HG03558 (cell line): Measurements from ENCODE around the gene NALF2.

Experiments used
- ATAC-seq: cut with Tn5 transposase; IDR thresholded peaks from one replicate; pipeline ENCODE4 v1.9.1; 2021; ENCODE audit warnings: moderate number of reproducible peaks; ENCODE audit not compliant: unreplicated experiment; ENCODE audit errors: extremely low read depth

NALF2 gene

DNA sequence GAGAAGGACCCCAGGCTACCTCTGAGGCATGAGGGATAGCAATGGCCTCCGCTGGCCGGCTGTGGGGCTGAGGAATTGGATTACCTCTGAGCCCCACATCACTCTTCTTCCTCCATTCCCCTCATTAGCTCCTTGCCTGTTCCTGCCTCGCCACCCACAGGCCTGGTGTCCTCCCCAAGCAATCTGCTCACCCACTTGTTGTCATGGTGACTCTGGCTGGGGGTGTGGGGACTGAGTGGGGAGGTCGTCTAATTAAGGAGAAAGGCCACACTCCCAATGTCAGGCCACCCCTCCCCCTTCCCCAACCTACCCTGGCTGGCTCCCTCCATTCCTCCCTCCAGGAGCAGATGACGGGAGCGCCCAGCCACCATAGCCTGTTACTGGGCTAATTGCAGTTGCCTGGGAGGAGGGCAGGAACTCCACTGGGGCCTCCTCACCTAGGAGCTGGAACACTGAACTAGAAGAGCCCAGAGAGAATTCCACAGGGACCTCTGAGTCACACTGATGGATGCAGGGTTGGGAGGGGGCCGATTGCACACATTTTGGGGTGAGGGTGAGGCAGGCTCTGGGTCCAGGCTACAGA, 20.7 kb downstream of the NALF2 start:
- no peak for ATAC-seq

DNA sequence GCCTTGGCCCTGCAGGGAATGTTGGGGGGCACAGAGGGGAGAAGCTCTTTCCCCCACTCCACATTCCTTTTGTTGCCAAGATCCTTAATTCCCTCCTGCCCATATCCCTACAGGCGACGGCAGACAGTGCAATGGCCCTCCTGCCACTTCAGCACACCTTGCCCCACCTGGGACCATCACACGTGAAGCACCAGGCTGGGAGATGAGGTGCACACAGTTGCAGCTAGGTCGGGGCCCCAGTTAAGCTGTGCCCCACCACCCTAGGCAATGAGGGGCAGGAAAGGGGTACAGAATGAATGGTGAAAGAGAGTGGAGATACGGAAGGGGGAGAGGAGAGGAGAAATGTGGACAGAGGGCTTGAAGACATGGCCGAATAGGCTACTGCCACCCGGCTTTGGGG, 26.2 kb downstream of the NALF2 start:
- ATAC-seq: no peak

DNA sequence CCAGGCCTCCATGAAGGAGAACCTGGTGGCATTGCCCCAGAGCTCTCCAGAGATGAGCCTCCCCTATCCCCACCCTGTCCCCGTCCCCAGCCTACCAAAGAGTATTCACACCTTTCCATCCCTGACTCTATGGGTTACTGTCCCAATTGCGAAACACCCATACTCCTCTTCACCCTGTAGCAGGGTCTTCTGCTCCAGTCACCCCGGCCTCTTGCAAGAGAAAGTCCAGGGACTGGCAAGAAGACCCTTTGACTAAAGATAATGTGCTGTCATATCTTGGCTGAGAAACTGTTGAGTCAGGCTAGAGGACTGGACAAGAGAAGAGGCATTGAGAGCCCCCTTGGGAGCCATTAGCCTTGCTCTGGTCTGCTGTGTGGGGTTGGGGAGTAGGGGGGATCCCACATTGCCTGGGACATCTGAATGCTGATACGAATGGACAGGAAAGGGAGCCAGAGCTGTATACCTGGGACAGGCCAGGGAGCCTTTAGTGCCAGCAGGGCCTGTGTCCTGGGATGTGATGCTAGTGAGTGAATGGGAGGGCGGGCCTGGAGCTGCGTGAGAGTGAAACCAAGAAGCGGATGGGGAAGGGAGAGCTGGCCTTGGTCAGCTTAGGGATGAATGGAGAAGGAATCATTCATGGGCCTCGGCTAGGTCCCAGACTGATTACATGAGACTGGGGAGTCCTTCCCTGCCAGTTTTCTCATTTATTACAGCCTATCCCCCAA, 27.1 kb downstream of the NALF2 start:
- ATAC-seq: no peak

DNA sequence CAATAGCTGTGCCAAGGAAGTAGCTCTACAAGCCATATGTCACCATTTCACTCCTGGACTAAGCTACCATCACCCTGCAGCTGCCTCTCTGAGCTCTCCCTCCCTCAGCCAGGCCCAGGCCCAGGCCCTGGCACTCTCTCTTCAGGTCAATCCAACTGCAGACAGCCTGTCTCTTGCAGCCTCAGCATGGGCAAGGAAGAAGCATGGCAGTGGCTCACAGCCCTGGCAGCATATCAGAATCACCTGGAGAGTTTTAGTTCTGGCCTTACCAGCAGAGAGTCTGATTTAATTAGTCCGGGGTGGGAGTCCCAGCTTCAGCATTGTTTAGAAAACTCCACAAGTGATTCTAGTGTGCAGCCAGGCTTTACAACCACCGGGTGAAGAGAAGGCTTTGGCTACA, 31.5 kb downstream of the NALF2 start:
- no peak for ATAC-seq

DNA sequence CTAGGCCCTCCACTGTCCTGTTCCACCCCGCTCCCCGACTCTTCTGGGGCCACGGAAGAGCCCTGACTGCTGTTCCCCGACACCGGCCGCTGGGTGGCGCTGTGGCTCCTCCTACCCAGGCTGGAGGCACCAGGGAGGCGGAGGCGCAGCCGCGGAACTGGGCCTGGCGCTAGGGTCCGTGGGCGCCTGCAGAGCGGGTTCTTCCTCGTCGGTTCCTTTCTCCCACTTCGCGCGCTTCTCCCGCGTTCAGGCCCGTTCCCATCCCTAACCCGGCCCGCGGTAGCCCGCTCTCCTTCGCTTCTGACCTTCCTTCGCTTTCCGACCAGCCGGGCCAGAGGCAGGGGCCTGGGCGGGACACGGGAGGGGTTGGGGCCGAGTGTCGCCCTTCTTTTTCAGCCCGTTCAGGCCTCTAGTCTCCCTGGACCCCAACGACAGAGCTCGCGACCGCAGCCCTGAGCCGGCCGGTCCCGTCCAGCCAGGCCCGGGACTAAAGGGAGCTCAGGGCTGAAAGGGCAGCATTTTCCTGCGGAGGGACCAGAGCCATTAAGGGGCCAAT, 34.3 kb downstream of the NALF2 start:
- no peak for ATAC-seq

DNA sequence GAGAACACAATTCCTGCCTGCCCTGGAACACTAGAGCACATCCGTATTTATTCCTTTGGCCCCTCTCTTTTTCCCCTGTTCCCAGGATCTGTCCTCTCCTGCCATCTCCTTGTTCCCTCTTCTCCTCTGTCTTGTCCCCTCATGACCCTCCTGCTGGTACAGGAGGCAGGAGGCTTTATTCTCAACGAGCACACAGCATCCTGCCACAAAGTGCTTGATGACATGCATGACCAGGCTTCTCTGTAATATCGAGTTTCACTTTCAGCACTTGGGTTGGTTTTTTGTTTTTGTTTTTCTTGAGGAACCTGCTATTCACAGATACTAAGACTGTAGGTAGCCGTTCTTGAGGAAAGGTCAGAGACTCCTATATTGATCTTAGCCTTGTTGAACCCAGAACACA, 35.3 kb downstream of the NALF2 start:
- ATAC-seq: no peak

DNA sequence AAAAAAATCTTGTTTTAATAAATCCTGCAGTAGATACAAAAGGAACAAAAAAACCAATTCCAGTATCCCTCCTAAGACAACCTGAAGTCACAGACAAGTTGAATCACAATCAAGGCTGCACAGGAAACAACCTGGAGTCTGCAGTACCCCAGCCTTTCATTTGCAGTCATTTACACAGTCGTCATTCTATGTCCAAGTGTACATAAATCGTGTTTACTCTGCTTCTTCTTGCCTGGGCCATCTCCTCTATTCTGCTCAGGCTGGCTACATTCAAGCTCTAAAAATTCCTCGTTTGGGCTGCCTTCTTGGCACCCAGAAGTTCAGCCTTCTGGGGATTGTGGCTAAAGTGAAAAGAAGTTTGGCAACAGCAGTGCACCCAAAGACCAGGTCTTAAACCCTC, 37.8 kb downstream of the NALF2 start:
- ATAC-seq: no peak

DNA sequence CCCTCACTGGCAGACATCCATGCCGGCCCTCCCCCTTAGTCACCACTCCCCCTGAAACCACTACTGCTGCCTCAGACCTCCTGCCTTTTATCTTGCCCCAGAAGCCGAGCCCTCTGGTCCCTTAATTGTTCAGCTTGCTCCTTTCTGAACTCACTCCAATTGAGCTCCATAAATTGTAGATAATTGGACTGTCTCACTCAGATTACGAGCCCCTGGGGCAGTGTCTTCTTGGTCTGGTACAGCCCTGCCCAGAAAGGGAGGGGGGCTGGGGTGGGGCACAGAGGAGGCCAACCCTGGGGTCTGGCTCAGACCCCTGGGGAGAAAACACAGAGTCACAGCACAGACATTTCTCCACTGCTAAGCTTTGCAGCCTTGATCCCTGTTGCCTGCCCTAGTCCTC, 39.4 kb downstream of the NALF2 start:
- ATAC-seq: no peak

DNA sequence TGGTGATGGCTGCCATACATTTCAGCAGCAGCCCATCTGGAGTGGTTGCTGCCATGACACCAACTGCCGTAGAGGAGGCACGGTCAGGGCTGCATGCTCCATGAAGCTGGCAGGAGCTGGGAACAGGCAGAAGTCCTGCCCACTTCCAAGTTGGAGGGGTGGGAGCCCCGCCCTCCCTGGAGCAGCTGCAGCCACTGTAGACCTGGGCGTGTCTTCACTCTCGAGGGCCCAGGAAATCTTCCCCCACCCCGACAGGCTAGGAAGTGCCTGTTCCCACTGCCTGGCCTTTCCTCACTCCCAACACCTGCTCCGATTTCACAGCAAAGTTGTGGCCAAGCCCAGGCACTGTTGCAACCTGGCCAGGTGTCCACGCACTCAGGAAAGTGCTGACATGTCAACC, 42.3 kb downstream of the NALF2 start:
- no peak for ATAC-seq

DNA sequence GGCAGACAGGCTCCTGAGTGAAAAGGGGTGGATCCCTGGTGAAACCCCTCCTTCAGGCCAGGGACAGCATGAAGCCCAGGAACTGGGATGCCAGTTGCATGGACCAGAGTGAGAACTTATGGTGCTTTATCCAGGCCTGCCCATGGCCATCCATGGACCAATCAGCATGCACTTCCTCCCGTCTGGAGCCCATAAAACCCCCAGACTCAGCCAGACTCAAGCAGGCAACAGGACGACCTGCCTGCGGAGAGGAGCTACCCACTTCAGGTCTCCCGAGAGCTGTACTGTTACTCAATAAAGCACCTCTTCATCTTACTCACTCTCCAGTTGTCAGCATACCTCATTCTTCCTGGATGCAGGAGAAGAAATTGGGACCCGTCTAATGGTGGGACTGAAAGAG, 42.9 kb downstream of the NALF2 start:
- ATAC-seq: no peak

DNA sequence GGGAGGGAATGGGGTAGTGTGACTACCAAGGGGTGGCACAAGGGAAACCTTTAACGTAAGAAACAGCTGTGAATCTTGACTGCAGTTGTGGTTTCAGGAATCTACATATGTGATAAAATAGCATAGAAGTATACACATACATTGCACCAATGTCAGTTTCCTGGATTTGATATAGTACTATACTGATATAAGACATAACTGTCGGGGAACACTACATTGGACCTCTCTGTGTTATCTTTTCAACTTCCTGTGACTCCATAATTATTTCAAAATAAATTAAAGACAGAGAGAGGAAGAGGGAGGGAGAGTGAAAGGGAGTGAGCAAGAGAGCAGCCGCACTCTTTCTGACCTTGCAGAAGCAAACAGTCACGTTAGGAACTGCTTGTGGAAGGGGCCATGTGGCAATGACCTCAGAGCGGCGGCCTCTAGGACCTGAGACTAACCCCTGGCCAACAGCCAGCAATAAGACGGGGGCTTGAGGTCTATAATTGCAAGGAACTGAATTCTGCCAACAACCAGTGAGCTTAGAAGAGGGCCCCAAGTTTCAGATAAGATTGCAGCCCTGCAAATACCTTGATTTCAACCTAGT, 47.4 kb downstream of the NALF2 start:
- no peak for ATAC-seq

DNA sequence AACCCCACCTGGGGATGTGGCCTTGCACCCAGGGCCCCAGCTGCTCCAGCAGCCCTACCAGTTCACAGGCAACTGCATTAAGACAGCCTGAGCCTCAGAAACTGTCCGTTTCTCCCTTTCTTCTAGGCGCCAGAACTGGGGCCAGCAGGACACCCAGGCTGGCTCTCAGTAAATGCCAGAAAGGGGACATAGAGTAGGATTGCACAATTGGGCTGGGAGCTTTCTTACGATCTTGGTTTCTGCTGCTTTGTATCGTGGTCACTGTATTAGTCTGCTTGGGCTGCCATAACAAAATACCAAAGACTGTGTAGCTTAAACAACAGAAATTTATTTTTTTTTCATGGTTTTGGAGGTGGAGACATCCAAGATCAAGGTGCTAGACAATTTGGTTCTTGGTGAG, 48.4 kb downstream of the NALF2 start:
- no peak for ATAC-seq
